HFF-Myc (cell line): ENCODE measurements around the gene NTN1.

Experiments
- DNase-seq: peaks from one replicate; pipeline ENCODE4 v3.0.0-alpha.2; 2011; ENCODE audit warnings: low read depth; ENCODE audit errors: extremely low read depth
- H3K4me3 ChIP-seq: replicated peaks from 2 replicates; pipeline ENCODE4 v1.5.1; 2011; ENCODE audit warnings: low read depth, mild to moderate bottlenecking, control low read depth, low read length
- TF ChIP-seq, protein P1 (sequence below): IDR thresholded peaks from 2 replicates; pipeline ENCODE4 v1.5.1; 2012; ENCODE audit warnings: mild to moderate bottlenecking, low read depth, low read length, control low read depth; ENCODE audit errors: missing control alignments

NTN1 gene

DNA sequence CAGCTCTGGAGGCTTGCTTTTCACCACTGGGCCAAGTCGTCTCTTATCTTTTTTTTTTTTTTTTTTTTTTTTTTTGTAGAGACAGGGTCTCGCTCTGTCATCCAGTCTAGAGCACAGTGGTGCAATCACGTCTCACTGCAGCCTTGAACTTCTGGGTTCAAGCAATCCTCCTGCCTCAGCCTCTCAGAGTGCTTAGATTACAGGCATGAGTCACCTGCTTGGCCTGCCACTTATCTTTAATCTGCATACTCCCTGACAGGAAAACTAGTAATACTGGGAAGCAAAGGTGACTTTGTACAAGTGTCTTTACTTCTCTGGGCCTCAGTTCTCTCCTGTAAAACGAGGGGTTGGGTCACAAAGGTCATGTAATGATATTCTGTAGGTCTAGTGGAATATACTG lies 15.0 kb downstream of the NTN1 start:
- H3K4me3 ChIP-seq: no peak overlapping the region
- TF ChIP-seq, protein P1, sequence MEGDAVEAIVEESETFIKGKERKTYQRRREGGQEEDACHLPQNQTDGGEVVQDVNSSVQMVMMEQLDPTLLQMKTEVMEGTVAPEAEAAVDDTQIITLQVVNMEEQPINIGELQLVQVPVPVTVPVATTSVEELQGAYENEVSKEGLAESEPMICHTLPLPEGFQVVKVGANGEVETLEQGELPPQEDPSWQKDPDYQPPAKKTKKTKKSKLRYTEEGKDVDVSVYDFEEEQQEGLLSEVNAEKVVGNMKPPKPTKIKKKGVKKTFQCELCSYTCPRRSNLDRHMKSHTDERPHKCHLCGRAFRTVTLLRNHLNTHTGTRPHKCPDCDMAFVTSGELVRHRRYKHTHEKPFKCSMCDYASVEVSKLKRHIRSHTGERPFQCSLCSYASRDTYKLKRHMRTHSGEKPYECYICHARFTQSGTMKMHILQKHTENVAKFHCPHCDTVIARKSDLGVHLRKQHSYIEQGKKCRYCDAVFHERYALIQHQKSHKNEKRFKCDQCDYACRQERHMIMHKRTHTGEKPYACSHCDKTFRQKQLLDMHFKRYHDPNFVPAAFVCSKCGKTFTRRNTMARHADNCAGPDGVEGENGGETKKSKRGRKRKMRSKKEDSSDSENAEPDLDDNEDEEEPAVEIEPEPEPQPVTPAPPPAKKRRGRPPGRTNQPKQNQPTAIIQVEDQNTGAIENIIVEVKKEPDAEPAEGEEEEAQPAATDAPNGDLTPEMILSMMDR: no peak
- DNase-seq: no peak

DNA sequence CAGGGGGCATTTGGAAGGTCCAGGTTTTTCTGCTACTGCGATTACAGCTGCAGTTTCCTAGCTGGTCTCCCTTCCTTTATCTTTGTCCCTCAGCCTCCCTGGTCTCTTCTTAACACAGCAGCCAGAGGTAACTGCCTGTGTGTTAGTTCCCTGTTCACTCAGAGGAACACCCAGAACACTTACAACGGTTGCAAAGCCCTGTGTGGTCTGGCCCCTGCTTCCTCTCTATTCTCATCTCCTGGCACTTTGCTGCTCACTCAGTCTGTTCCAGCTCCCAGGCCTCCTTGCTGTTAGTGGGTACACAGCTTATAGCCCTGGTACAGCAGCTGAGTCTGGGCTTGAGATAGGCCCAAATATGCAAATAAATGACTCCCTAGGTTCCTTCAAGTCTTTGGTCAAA lies 16.4 kb downstream of the NTN1 start:
- TF ChIP-seq, protein P1: no peak
- no peak for DNase-seq
- H3K4me3 ChIP-seq: no peak overlapping the region

DNA sequence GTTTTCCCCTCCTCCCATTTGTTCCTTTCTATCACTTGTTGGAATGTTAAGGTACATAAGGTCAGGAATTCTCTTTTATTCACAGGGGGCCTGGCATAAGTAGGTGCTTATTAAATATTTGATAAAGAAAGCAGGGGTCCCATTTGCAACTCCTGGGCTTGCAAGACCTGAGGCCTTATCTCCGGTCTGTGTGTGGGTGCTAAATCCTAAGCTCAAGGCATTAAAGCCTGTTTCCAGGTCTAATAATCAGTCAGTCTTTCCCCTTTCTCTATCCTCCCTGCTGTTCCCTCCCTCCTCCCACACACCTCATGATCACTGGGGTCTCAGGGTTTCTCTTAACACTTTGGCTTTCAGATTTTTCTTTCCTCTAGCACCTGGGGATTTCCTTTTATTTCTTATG lies 17.1 kb downstream of the NTN1 start:
- DNase-seq: no peak
- no peak overlapping the region for H3K4me3 ChIP-seq
- TF ChIP-seq, protein P1: no peak

DNA sequence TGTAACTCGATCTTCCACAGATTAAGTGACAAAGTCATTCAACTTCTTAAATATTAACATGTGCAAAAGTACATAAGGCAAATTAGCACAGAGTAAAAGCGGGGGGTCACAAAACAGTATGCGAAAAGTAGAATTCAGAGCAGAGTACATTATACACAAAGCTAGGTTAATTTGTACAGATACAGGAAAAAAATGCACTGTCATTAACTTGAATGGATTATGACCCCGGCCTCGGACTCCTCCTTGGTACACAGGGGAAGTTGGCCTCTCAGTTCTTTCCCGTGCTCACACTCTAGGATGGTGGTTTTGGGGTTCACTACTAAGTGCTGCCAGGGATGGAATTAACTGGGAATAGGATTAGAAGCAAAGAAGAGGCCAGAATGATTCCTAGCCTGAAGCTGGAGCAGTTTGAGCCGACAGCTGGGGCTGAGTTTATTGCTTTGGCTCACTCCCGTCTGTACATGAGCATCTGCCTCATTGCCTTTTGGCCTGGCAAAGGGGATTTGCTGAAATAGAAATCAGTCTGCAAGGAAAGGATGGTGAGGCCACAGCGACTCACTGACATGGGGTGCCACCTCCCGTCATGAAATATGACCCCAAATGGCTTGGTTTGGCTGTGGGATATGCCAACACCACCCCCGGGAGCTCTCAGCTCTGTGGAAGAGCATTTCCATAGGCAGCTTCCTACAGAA lies 23.6 kb downstream of the NTN1 start:
- DNase-seq: no peak
- TF ChIP-seq, protein P1: no peak
- no peak overlapping the region for H3K4me3 ChIP-seq

GRCh38 chr17:9050801-9051401 lies 29.6 kb downstream of the NTN1 start:
- DNase-seq: no peak
- TF ChIP-seq, protein P1: no peak
- H3K4me3 ChIP-seq: no peak overlapping the region

DNA sequence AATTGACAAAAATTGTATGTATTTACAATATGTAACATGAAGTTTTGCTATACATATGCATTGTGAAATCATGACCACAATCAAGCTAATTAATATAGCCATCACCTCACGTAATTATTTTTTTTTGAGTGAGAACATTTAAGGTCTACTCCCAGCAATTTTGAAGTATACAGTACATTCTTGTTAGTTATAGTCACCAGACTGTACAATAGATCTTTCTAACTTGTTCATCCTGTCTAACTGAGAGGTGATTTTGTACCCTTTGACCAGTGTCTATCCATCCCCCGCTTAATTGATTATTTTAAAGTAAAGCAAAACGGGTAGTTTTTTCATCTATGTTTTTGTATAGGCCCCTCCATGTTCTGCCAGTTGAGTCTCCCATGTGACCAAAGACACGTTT lies 30.3 kb downstream of the NTN1 start:
- TF ChIP-seq, protein P1: no peak
- no peak for DNase-seq
- H3K4me3 ChIP-seq: no peak overlapping the region
